Activated T-cell treated with anti-CD3 and anti-CD28 coated beads for 4 hours (primary cell): ENCODE data around the gene RREB1.
"Not testable (repeated sequence)": the region's sequence is repeated elsewhere in the genome, so short reads cannot be mapped to it uniquely, and the experiment has no call there.

Experiments used
- DNase-seq: peaks from one replicate; pipeline ENCODE4 v3.0.0-alpha.2; 2020

Gene RREB1

DNA sequence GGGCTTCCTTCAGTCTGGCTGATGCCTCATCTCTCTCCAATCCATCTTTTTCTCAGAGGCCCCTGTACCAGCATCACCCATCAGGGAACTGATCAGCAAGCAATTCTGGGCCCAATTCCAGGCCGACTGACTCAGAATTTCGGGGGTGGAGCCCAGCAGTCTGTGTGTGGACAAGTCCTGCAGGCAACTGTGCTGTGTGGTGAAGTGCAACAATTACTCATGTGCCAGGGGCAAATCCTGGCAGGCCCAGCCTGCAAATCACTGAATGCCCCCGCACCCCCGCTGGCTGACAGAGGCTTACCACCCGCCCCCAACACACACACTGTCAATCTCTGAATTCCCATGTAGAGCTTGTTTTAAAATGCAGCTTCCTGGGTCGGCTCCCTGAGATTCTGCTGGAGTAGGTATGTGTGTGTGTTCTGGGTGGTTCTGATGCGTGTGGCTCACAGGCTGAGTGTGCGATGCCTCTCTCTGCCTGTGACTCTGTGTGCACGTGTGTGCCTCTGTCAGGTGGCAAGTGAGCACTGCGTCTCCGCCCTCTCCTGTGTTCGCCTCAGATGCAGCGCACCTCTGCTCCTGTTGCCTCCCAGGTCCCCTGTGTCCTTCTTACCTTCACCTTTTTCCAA lies 159.8 kb downstream of the RREB1 start:
- DNase-seq = no peak

DNA sequence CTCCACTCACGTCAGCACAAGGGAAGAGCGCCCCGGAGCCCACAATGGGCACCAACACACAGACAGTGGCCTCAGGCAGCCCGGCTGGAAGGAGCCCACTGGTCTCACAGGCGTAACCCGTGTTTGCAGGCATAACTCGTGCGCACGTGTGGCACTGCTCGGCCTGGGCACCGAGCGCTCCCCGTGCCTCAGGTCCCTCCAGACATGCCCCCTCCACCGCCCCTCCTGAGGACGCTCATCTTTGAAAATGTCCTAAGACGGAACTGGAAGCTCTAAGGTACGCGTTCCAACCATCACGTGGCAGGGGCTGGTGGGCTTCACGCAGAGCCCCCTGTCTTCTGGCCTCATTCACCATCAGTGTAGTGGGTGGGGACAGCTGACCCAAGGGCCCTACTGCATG lies 160.6 kb downstream of the RREB1 start:
- DNase-seq = no peak

DNA sequence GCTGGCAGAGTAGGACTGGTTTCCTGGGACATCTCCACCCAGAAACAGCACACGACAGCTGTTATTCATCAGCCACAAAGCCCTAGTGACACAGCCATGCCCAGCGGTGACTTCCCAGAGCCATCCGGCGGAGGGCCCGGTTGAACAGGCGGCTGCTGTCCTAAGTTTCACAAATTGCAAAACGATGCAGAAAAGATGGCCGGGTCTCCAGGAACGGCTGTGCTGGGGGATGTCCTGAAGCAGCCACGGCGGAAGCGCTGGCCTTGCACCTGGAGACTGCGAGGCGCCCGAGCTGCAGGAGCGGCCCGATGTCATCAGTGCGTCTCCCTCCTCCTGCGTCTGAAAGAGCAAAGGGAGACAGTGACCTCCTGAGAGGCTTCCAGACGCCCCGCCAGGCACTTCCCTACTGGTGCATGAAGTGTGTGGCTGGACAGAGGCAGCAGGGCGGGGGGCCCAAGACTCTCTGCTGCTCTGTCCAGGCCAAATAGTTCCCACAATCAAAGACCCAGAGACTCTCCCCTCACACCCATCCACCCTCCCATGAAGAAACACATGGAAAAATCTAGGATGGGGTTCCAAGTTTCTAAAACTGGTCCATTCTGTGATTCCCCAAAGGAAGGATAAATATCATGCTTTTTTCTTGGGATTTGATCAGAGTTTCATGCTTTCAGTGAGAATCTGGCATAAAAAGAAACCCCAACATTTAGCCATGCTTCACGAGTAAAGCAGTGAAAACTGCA lies 161.2 kb downstream of the RREB1 start:
- no peak for DNase-seq

DNA sequence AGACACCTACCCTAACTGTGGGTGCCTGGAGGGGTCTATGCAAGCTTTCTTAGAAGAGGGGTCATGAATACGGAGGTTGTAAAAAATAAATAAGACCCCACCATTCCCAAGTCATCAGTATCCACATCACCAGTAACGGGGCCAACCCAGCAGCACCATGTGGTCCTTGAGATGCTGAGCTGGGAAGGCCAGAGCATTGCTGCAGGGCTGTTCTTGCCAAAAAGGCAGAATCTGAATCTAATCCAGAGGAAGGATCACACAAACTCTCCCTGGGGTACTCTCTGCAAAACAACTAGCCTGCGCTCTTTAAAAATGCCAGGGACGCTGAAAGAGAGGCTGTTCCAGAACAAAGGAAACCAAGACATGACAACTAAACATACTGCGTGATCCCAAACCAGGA lies 162.1 kb downstream of the RREB1 start:
- DNase-seq = no peak

- no peak for DNase-seq
Observed at GRCh38 chr6:7270320-7271204, 162.8 kb downstream of the RREB1 start.

- DNase-seq = no peak
Observed at GRCh38 chr6:7271205-7271534, 163.4 kb downstream of the RREB1 start.

- no peak for DNase-seq
Observed at GRCh38 chr6:7273709-7274108, 165.9 kb downstream of the RREB1 start.

DNA sequence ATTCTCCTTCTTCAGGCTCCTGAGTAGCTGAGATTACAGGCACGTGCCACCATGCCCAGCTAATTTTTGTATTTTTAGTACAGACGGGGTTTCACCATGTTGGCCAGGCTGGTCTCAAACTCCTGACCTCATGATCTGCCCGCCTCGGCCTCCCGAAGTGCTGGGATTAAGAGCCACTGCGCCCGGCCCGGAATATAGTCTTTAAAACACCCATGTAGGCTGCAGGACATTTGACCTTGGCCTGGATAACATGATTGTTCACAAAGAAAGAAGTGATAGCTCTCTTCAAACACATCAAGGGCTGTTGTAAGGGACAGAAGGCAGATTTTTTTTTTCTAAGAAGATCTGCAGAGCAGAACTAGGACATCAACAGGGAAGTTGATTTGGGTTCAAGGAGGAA lies 166.8 kb downstream of the RREB1 start:
- DNase-seq = not testable (repeated sequence)

DNA sequence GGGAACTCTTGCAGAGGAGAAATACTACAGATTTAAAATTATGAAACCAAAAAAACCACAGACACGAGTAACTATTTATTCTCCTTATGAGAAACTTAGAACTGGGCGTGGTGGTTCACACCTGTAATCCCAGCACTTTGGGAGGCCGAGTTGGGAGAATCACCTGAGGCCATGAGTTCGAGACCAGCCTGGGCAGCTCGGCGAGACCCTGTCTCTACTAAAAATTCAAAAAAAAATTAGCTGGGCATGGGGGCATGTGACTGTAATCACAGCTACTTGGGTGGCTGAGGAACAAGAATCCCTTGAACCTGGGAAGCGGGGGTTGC lies 168.4 kb downstream of the RREB1 start:
- no peak for DNase-seq

DNA sequence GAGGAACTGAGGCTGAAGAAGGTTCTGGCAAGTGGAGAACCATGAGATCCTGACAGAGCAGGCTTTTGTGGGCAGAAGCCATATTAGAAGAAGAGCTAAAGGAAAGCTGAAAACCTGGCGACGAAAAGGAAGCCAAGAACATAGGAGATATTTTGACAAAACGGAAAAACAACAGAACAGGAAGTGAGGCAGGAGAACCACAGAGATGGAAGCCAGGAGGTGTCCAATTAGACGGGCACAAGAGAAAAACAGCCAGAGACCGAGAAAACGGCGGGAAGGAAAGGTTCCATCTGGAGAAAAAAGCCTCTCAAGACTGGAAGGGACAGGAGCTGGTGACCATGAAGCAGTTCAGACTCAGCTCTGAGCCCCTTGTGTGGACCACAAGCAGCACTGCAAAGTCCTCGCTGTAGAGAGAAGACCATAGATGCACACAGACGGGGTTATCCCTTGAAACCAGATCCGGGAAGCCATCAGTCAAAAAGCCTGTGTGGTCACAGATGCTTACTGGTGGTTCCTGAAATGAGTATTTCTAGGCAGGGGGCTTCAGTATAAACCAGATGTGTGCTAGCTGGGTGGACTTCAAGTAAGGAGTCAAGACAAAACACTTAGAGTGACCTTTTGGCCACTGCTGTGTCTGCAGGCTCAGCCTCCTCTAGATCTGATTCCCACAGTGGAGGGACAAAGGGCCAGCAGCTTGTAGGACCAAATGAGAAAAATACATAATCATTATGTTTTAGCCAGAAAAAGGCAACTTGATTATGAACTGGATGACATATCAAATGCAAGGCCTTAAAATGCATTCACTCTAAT lies 174.5 kb downstream of the RREB1 start:
- DNase-seq = no peak

DNA sequence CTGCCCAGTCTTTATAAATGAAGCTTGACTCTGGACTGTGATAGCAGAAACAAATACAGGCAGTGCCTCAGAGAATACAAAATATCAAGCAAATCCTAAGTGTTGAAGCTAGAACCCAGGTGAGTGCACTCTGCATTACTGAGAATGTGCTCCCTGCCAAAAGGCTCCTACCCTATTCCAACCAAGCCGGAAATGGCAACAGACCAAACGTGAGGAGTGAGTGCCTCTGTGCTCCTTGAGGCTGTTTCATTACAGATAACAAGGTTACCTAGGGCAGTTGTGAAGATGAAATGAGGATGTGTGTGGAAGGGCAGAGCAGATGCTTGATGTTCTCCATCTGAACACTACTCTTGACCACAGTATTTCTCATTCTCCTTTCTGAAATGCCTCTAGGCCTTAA lies 175.9 kb downstream of the RREB1 start:
- no peak for DNase-seq

DNA sequence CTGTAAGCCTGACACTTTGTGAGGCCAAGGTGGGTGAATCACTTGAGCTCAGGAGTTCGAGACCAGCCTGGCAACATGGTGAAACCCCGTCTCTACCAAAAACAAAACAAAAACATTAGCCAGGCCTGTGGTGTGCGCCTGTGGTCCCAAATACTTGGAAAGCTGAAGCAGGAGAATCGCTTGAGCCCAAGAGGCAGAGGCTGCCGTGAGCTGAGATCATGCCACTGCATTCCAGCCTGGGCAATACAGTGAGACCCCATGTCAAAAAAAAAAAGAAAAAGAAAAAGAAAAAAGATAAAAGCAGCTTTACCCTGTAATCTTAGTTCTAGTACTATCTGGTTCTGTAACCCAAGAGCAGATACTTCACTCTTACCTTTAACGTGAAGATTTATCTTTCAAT lies 177.7 kb downstream of the RREB1 start:
- DNase-seq = no peak

DNA sequence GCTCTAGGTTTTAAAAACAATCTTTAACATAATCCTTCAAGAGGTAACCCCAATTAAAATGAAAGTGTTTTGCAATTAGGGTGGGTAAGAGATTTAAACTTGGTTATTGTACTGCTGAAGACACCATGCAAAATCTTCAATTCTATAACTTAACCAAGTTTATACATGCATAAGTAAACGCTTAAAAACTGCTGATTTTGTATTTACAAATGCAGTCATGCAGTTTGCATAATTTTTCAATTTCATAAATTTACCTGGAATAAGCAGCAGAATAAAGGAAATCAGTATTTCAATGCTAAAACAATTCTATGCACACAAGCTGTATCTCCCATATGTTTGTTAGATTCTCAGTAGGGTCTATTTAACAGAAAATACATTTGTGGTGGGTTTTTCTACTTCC lies 182.3 kb downstream of the RREB1 start:
- no peak for DNase-seq

GRCh38 chr6:7292596-7293255 lies 185.0 kb downstream of the RREB1 start:
- DNase-seq = no peak

DNA sequence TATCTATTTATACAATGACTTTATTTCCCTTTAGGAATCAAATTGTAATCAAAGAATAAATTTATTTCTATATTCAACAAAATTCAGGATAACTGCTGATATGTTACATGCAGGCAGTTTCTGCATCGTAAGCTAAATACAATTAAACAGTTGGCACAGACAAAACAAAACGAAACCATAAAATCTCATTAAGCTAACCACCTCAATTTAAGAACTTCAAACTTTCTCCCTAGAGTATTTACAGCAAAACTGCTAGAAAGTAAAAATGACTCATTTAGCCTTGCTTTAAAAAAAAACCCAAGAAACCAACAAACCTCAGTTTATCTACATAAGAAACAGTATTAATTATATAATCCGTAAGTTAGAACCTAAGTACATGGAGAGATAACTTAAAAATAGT lies 188.2 kb downstream of the RREB1 start:
- DNase-seq = no peak

- DNase-seq = no peak
Observed at GRCh38 chr6:7296602-7297001, 188.8 kb downstream of the RREB1 start.

- no peak for DNase-seq
Observed at GRCh38 chr6:7298113-7298512, 190.4 kb downstream of the RREB1 start.

DNA sequence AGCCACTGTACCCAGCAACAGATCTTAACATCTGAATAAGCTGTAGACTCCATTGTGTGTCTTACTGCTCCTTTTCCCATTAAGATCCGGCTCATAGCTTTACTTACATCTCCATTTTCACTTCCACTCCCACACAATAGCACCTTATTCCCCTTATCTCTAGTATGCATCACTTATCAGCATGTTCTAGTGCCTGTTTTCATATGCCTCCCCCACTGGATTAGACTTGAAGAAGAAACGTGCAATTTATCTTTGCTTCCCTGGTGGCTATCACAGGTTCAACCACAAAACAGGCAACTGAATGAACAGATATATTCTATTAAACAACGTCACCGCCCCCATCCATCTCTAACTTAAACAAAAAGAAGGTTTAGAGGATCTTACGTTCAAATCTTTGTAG lies 193.2 kb downstream of the RREB1 start:
- DNase-seq = no peak
